Gastroesophageal sphincter (tissue), 3 donors: ENCODE data around the gene LRRFIP1.

Source experiments
- CTCF ChIP-seq, 4 experiments: fragments of 200-600 bp in 2 of 4; fragments of 450-650 bp in 2 of 4; sonication (generic) in 1 of 4; IDR thresholded peaks; one replicate each; pipeline ENCODE4 v1.5.1; 2017 to 2019; ENCODE audit warnings: antibody characterized with exemption in 4 of 4, mild to moderate bottlenecking in 2 of 4, moderate library complexity in 2 of 4
- EP300 ChIP-seq: sonication (generic); formaldehyde crosslinking; IDR thresholded peaks from one replicate; pipeline ENCODE4 v1.6.1; 2017; ENCODE audit warnings: antibody characterized with exemption, mild to moderate bottlenecking
- POLR2A ChIP-seq, 2 donors: fragments of 450-650 bp; IDR thresholded peaks; one replicate each; pipeline ENCODE4 v1.6.1; 2017; ENCODE audit warnings: antibody characterized with exemption in 2 of 2, mild to moderate bottlenecking in 2 of 2, moderate library complexity in 1 of 2
- POLR2AphosphoS5 ChIP-seq: sonication (generic); formaldehyde crosslinking; IDR thresholded peaks from one replicate; pipeline ENCODE4 v1.6.1; 2017; ENCODE audit warnings: antibody characterized with exemption

GRCh38 chr2:237701859-237702390 lies 74.5 kb downstream of the LRRFIP1 start:
- no peak for TF ChIP-seq POLR2AphosphoS5
- no peak for TF ChIP-seq CTCF (IDR thresholded peaks at IDR 0.05)
- TF ChIP-seq POLR2A (IDR thresholded peaks at IDR 0.05) = no peak
- no peak for TF ChIP-seq EP300
